Stimulated activated CD4-positive, alpha-beta T cell treated with anti-CD3 and anti-CD28 coated beads, Interleukin-15, amount 100 ng/mL, for 48 hours (primary cell): Measurements from ENCODE around the gene PAPPA.

Experiments used
- DNase-seq, 2 donors: peaks; one replicate each; pipeline ENCODE4 v3.0.0-alpha.2; 2020; ENCODE audit warnings: low read depth in 2 of 2

The PAPPA gene

GRCh38 chr9:116349684-116350083, 196.1 kb downstream of the PAPPA start:
- DNase-seq, result no peak

- DNase-seq, result no peak
Measured at GRCh38 chr9:116350213-116350612, 196.6 kb downstream of the PAPPA start.

- DNase-seq, result no peak
Measured at GRCh38 chr9:116352958-116353357, 199.4 kb downstream of the PAPPA start.

- no peak for DNase-seq
Measured at GRCh38 chr9:116355153-116355921, 201.7 kb downstream of the PAPPA start.

- no peak for DNase-seq
Measured at GRCh38 chr9:116358251-116358650, 204.7 kb downstream of the PAPPA start.

- no peak for DNase-seq
Measured at GRCh38 chr9:116360016-116360415, 206.4 kb downstream of the PAPPA start.

- DNase-seq, result no peak
Measured at GRCh38 chr9:116360989-116361388, 207.4 kb downstream of the PAPPA start.

GRCh38 chr9:116361547-116361946, 208.0 kb downstream of the PAPPA start:
- no peak for DNase-seq

- DNase-seq, result no peak
Measured at GRCh38 chr9:116362493-116362892, 208.9 kb downstream of the PAPPA start.

GRCh38 chr9:116365056-116365471, 211.5 kb downstream of the PAPPA start:
- DNase-seq, result no peak

- DNase-seq, result no peak
Measured at GRCh38 chr9:116366241-116366640, 212.7 kb downstream of the PAPPA start.

GRCh38 chr9:116368680-116369079, 215.1 kb downstream of the PAPPA start:
- DNase-seq, result no peak

GRCh38 chr9:116369706-116370105, 216.1 kb downstream of the PAPPA start:
- no peak for DNase-seq

- DNase-seq, result no peak
Measured at GRCh38 chr9:116370556-116370955, 217.0 kb downstream of the PAPPA start.

GRCh38 chr9:116372081-116372673, 218.6 kb downstream of the PAPPA start:
- DNase-seq, result no peak

GRCh38 chr9:116372786-116373185, 219.2 kb downstream of the PAPPA start:
- no peak for DNase-seq

- no peak for DNase-seq
Measured at GRCh38 chr9:116377179-116377798, 223.7 kb downstream of the PAPPA start.

- DNase-seq, result no peak
Measured at GRCh38 chr9:116378873-116379272, 225.3 kb downstream of the PAPPA start.

GRCh38 chr9:116379821-116380220, 226.2 kb downstream of the PAPPA start:
- DNase-seq, result no peak

- DNase-seq, result no peak
Measured at GRCh38 chr9:116380496-116380995, 227.0 kb downstream of the PAPPA start.

- DNase-seq, result no peak
Measured at GRCh38 chr9:116381350-116381749, 227.8 kb downstream of the PAPPA start.

GRCh38 chr9:116382053-116382452, 228.5 kb downstream of the PAPPA start:
- DNase-seq, result no peak

GRCh38 chr9:116383133-116383532, 229.5 kb downstream of the PAPPA start:
- DNase-seq, result no peak
